Hindlimb muscle (tissue), 1 donor: ENCODE results near the gene DNAJA2. TPM values are rescaled to one million over a fixed set of nuclear protein-coding genes. Genes with fewer than 3 reads are reported as not detected.
"Not testable (repeated sequence)": the region's sequence is repeated elsewhere in the genome, so short reads cannot be mapped to it uniquely, and the experiment has no call there.

ENCODE experiments used
- DNase-seq: peaks from one replicate; pipeline ENCODE4 v3.0.0-alpha.2; 2013
- polyA plus RNA-seq: library from polyadenylated mRNA; unstranded; fragments of 120-200 nt; gene quantifications from one replicate; pipeline ENCODE4 v1.2.1, GENCODE V29; 2013; ENCODE audit not compliant: insufficient read length

DNAJA2 gene
- polyA plus RNA-seq = 45.7 TPM

- peak; percentile 96 for DNase-seq
Observed at GRCh38 chr16:46973207-46973995, at the start of gene DNAJA2. DNAJA2 (minus strand) TSS chr16:46973674; CDS start chr16:46973572, 102 bp downstream.

- DNase-seq = no peak
Observed at GRCh38 chr16:47019568-47019967, 46.1 kb upstream of the DNAJA2 start.

- no peak for DNase-seq
Observed at GRCh38 chr16:47018223-47018891, 44.9 kb upstream of the DNAJA2 start.

GRCh38 chr16:47017636-47018035, 44.2 kb upstream of the DNAJA2 start:
- no peak for DNase-seq

GRCh38 chr16:47016700-47017133, 43.2 kb upstream of the DNAJA2 start:
- no peak for DNase-seq

GRCh38 chr16:47013910-47014309, 40.4 kb upstream of the DNAJA2 start:
- DNase-seq = no peak

GRCh38 chr16:47013172-47013571, 39.7 kb upstream of the DNAJA2 start:
- no peak for DNase-seq

- DNase-seq = not testable (repeated sequence)
Observed at GRCh38 chr16:47010812-47011211, 37.3 kb upstream of the DNAJA2 start.

- no peak for DNase-seq
Observed at GRCh38 chr16:47008612-47009011, 35.1 kb upstream of the DNAJA2 start.

GRCh38 chr16:47008174-47008573, 34.7 kb upstream of the DNAJA2 start:
- no peak for DNase-seq

- no peak for DNase-seq
Observed at GRCh38 chr16:47004652-47005051, 31.2 kb upstream of the DNAJA2 start.

- not testable (repeated sequence) for DNase-seq
Observed at GRCh38 chr16:47000066-47000465, 26.6 kb upstream of the DNAJA2 start.

GRCh38 chr16:46997844-46998243, 24.4 kb upstream of the DNAJA2 start:
- DNase-seq = no peak

- DNase-seq = no peak
Observed at GRCh38 chr16:46996952-46997458, 23.5 kb upstream of the DNAJA2 start.

- DNase-seq = no peak
Observed at GRCh38 chr16:46996391-46996790, 22.9 kb upstream of the DNAJA2 start.

GRCh38 chr16:46991729-46992704, 18.5 kb upstream of the DNAJA2 start:
- DNase-seq = no peak

GRCh38 chr16:46986896-46987295, 13.4 kb upstream of the DNAJA2 start:
- no peak for DNase-seq

GRCh38 chr16:46986438-46986837, 13.0 kb upstream of the DNAJA2 start:
- no peak for DNase-seq

GRCh38 chr16:46982335-46982734, 8.9 kb upstream of the DNAJA2 start:
- DNase-seq = no peak

- no peak for DNase-seq
Observed at GRCh38 chr16:46980926-46981325, 7.5 kb upstream of the DNAJA2 start.

GRCh38 chr16:46976550-46976949, 3.1 kb upstream of the DNAJA2 start:
- no peak for DNase-seq

- no peak for DNase-seq
Observed at GRCh38 chr16:46975908-46976470, 2.5 kb upstream of the DNAJA2 start.
